ENCODE data around the gene KCTD16.

Gene KCTD16

DNA sequence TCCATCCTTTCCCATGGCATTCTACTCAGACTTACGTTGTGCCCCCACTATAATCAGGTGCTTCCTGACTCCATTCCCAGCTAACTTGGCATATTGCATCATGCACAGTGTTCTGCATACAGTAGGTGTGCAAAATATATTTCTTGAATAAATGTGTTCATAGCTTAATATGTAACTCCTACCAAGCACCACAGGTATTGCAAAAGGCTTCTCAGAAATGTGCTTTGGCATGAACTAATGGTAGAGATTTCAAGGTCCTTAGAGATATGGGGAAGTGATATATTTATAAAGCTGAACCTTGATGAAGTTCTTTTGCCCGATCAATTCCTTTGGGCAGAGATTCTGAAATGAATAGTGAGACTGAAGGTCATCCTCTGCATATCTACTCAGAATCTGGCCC, 220.4 kb downstream of the KCTD16 start:
- no peak overlapping the region for H3K4me3 ChIP-seq (ENCODE audit: low read length)
- H3K4me1 ChIP-seq (ENCODE audit: insufficient read depth, low read length), result no peaks in the 10 kb centered on the region
- no peaks in the 10 kb centered on the region for H3K36me3 ChIP-seq (ENCODE audit: insufficient read depth, low read depth, low read length)
- no peak overlapping the region for H3K9ac ChIP-seq (ENCODE audit: low read depth, low read length)
- no peak overlapping the region for H3K27ac ChIP-seq (ENCODE audit: low read length)
- no peaks in the 10 kb centered on the region for H3K27me3 ChIP-seq (ENCODE audit: insufficient read depth, low read length)
- H3K9me3 ChIP-seq (ENCODE audit: insufficient read depth, low read depth, low read length), result no peaks in the 10 kb centered on the region

DNA sequence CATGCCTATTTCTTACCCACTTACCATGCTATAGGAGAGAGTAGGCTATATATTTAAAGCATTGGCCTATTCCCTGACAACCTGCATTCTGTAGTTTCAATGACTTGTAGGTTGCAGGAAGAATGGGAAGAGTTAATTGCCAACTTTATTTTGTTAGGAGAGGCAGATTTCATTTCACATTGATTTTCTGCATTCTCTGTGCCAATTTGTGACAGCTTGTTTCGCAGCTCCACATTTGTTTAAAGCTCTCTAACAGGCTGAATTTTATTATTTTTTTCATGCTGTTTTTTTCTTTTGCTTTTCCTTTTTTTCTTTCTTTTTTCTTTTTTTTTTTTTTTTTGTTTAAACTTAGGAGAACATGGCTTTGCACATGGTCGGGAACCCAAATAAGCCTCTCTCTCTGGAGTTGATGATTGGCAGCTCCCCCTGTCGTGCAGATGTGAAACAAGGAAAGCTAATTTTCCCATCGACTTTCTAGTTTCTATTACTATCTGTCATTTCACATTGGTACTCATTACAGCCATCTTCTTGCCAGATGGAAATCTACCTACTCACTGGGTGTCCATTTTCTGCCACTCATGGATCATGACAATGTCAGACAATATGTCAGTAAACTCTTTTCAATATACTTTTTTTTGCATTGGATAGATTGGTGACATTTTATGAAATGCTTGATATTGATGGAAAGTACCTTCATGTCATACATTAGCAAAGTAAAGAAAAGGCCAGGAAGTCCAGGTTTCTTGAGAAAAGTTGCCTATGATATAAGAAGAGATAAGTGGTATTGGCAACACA, 223.2 kb downstream of the KCTD16 start:
- Histone ChIP-seq H3K9ac (ENCODE audit: low read depth, low read length) (no peak overlapping the region), H3K9me3 (ENCODE audit: insufficient read depth, low read depth, low read length) (no peaks in the 10 kb centered on the region), H3K36me3 (ENCODE audit: insufficient read depth, low read depth, low read length) (no peaks in the 10 kb centered on the region), H3K27ac (ENCODE audit: low read length) (no peak overlapping the region), H3K27me3 (ENCODE audit: insufficient read depth, low read length) (no peaks in the 10 kb centered on the region), H3K4me3 (ENCODE audit: low read length) (no peak overlapping the region), H3K4me1 (ENCODE audit: insufficient read depth, low read length) (no peaks in the 10 kb centered on the region)

- H3K9ac ChIP-seq (ENCODE audit: low read depth, low read length), result no peak overlapping the region
- no peaks in the 10 kb centered on the region for H3K9me3 ChIP-seq (ENCODE audit: insufficient read depth, low read depth, low read length)
- no peaks in the 10 kb centered on the region for H3K4me1 ChIP-seq (ENCODE audit: insufficient read depth, low read length)
- H3K36me3 ChIP-seq (ENCODE audit: insufficient read depth, low read depth, low read length), result no peaks in the 10 kb centered on the region
- no peak overlapping the region for H3K27ac ChIP-seq (ENCODE audit: low read length)
- H3K27me3 ChIP-seq (ENCODE audit: insufficient read depth, low read length), result no peaks in the 10 kb centered on the region
- no peak overlapping the region for H3K4me3 ChIP-seq (ENCODE audit: low read length)
Measured at GRCh38 chr5:144395704-144396103, 225.0 kb downstream of the KCTD16 start.

DNA sequence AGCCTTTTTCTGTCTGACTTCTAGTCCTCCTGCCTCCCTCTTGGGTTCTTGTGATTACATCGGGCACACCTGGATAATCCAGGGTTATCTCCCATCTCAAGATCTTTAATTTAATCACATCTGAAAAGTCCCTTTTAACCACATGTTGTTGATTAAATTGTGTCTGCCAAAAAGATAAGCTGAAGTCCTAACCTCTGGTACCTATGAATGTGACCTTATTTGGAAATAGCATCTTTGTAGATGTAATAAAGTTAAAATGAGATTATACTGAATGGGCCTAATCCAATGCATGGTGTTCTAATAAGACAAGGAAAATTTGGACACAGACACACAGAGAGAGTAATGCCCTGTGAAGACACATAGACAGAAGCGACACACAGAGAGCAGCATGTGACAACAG, 232.4 kb downstream of the KCTD16 start:
- Histone ChIP-seq H3K9me3 (ENCODE audit: insufficient read depth, low read depth, low read length) (no peaks in the 10 kb centered on the region), H3K4me3 (ENCODE audit: low read length) (no peak overlapping the region), H3K4me1 (ENCODE audit: insufficient read depth, low read length) (peaks cover 8% of the 10 kb centered on the region; the same call in 1 of the 2 replicates), H3K9ac (ENCODE audit: low read depth, low read length) (no peak overlapping the region), H3K27me3 (ENCODE audit: insufficient read depth, low read length) (no peaks in the 10 kb centered on the region), H3K27ac (ENCODE audit: low read length) (no peak overlapping the region), H3K36me3 (ENCODE audit: insufficient read depth, low read depth, low read length) (no peaks in the 10 kb centered on the region)

GRCh38 chr5:144403817-144404420, 233.2 kb downstream of the KCTD16 start:
- Histone ChIP-seq H3K9me3 (ENCODE audit: insufficient read depth, low read depth, low read length) (no peaks in the 10 kb centered on the region), H3K36me3 (ENCODE audit: insufficient read depth, low read depth, low read length) (no peaks in the 10 kb centered on the region), H3K4me1 (ENCODE audit: insufficient read depth, low read length) (peaks cover 8% of the 10 kb centered on the region; the same call in 1 of the 2 replicates), H3K9ac (ENCODE audit: low read depth, low read length) (no peak overlapping the region), H3K4me3 (ENCODE audit: low read length) (no peak overlapping the region), H3K27me3 (ENCODE audit: insufficient read depth, low read length) (no peaks in the 10 kb centered on the region), H3K27ac (ENCODE audit: low read length) (no peak overlapping the region)

- H3K27me3 ChIP-seq (ENCODE audit: insufficient read depth, low read length), result no peaks in the 10 kb centered on the region
- no peaks in the 10 kb centered on the region for H3K9me3 ChIP-seq (ENCODE audit: insufficient read depth, low read depth, low read length)
- no peak overlapping the region for H3K9ac ChIP-seq (ENCODE audit: low read depth, low read length)
- no peak overlapping the region for H3K27ac ChIP-seq (ENCODE audit: low read length)
- no peaks in the 10 kb centered on the region for H3K36me3 ChIP-seq (ENCODE audit: insufficient read depth, low read depth, low read length)
- no peak overlapping the region for H3K4me3 ChIP-seq (ENCODE audit: low read length)
- H3K4me1 ChIP-seq (ENCODE audit: insufficient read depth, low read length), result peaks cover 8% of the 10 kb centered on the region; the same call in 1 of the 2 replicates
Measured at GRCh38 chr5:144404672-144405071, 234.0 kb downstream of the KCTD16 start.

DNA sequence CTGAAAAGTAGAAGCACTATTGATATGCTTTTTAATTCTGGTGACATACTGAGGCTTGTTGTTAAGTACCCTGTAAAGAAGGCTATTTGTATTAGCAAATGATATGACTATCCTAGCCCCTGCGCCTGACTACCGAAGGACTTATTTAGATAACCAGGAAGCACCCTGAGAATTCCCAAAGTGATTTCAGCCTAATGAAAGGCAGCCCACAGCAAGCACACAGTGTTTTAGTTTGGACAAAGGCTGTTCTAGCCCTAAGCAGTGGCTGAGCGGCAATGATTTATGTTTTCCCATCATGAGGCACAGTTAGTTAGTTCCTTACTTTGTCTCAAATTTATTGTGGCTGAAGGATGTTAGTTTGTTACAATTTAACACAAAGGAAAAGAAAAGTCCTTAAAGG, 235.3 kb downstream of the KCTD16 start:
- H3K27ac ChIP-seq (ENCODE audit: low read length), result no peak overlapping the region
- no peaks in the 10 kb centered on the region for H3K9me3 ChIP-seq (ENCODE audit: insufficient read depth, low read depth, low read length)
- no peak overlapping the region for H3K4me3 ChIP-seq (ENCODE audit: low read length)
- H3K4me1 ChIP-seq (ENCODE audit: insufficient read depth, low read length), result peaks cover 8% of the 10 kb centered on the region; the same call in 1 of the 2 replicates
- H3K27me3 ChIP-seq (ENCODE audit: insufficient read depth, low read length), result no peaks in the 10 kb centered on the region
- no peak overlapping the region for H3K9ac ChIP-seq (ENCODE audit: low read depth, low read length)
- no peaks in the 10 kb centered on the region for H3K36me3 ChIP-seq (ENCODE audit: insufficient read depth, low read depth, low read length)

GRCh38 chr5:144406442-144406841, 235.8 kb downstream of the KCTD16 start:
- Histone ChIP-seq H3K4me3 (ENCODE audit: low read length) (no peak overlapping the region), H3K4me1 (ENCODE audit: insufficient read depth, low read length) (peaks cover 8% of the 10 kb centered on the region; the same call in 1 of the 2 replicates), H3K27ac (ENCODE audit: low read length) (no peak overlapping the region), H3K27me3 (ENCODE audit: insufficient read depth, low read length) (no peaks in the 10 kb centered on the region), H3K36me3 (ENCODE audit: insufficient read depth, low read depth, low read length) (no peaks in the 10 kb centered on the region), H3K9me3 (ENCODE audit: insufficient read depth, low read depth, low read length) (no peaks in the 10 kb centered on the region), H3K9ac (ENCODE audit: low read depth, low read length) (no peak overlapping the region)

- Histone ChIP-seq H3K4me1 (ENCODE audit: insufficient read depth, low read length) (no peaks in the 10 kb centered on the region), H3K9me3 (ENCODE audit: insufficient read depth, low read depth, low read length) (no peaks in the 10 kb centered on the region), H3K27ac (ENCODE audit: low read length) (no peak overlapping the region), H3K27me3 (ENCODE audit: insufficient read depth, low read length) (no peaks in the 10 kb centered on the region), H3K4me3 (ENCODE audit: low read length) (no peak overlapping the region), H3K9ac (ENCODE audit: low read depth, low read length) (no peak overlapping the region), H3K36me3 (ENCODE audit: insufficient read depth, low read depth, low read length) (no peaks in the 10 kb centered on the region)
Measured at GRCh38 chr5:144414202-144415029, 243.7 kb downstream of the KCTD16 start.

DNA sequence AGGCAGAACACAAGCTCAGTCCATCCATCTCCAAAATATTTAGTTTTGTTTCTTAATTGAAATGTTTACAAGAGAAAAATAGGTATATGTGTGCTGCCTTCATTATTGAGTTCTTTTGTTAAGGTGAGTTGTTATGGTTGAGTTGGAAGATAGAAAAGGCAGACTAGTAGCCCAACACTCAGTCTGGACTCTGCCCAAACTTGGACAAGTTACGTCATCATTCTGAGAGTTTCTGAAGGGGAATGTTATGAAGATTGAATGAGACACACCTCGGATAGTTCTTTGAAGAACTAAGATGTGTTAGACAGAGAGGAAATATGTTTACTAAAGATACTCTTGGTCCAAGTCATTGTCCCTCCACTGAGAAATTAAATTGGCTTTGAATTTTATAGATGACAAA, 245.5 kb downstream of the KCTD16 start:
- H3K4me3 ChIP-seq (ENCODE audit: low read length), result no peak overlapping the region
- no peaks in the 10 kb centered on the region for H3K9me3 ChIP-seq (ENCODE audit: insufficient read depth, low read depth, low read length)
- no peak overlapping the region for H3K27ac ChIP-seq (ENCODE audit: low read length)
- H3K27me3 ChIP-seq (ENCODE audit: insufficient read depth, low read length), result no peaks in the 10 kb centered on the region
- H3K4me1 ChIP-seq (ENCODE audit: insufficient read depth, low read length), result no peaks in the 10 kb centered on the region
- no peak overlapping the region for H3K9ac ChIP-seq (ENCODE audit: low read depth, low read length)
- no peaks in the 10 kb centered on the region for H3K36me3 ChIP-seq (ENCODE audit: insufficient read depth, low read depth, low read length)

GRCh38 chr5:144418719-144419118, 248.0 kb downstream of the KCTD16 start:
- Histone ChIP-seq H3K36me3 (ENCODE audit: insufficient read depth, low read depth, low read length) (no peaks in the 10 kb centered on the region), H3K9me3 (ENCODE audit: insufficient read depth, low read depth, low read length) (no peaks in the 10 kb centered on the region), H3K27me3 (ENCODE audit: insufficient read depth, low read length) (no peaks in the 10 kb centered on the region), H3K4me3 (ENCODE audit: low read length) (no peak overlapping the region), H3K4me1 (ENCODE audit: insufficient read depth, low read length) (no peaks in the 10 kb centered on the region), H3K27ac (ENCODE audit: low read length) (no peak overlapping the region), H3K9ac (ENCODE audit: low read depth, low read length) (no peak overlapping the region)
